CD4-positive, alpha-beta T cell (primary cell): ENCODE results near the gene RPL11. TPM values are rescaled to one million over a fixed set of nuclear protein-coding genes. Genes with fewer than 3 reads are reported as not detected.
"Not testable (repeated sequence)": the region's sequence is repeated elsewhere in the genome, so short reads cannot be mapped to it uniquely, and the experiment has no call there.

Source experiments
- ATAC-seq: fragments of 200-7000 bp; cut with Tn5 transposase; one replicate; pipeline ENCODE4 v1.10.0; 2022; ENCODE audit warnings: mild to moderate bottlenecking; ENCODE audit not compliant: poor library complexity
- CTCF ChIA-PET: fragments of 350-600 bp; sonication (Branson Sonifier 250); formaldehyde crosslinking; loops from one replicate; lab custom pipeline; 2021; ENCODE audit warnings: antibody characterized with exemption, inconsistent platforms; lab: Charles Lee
- POLR2A ChIA-PET: fragments of 350-600 bp; sonication (Branson Sonifier 250); formaldehyde crosslinking; loops from one replicate; lab custom pipeline; 2021; ENCODE audit warnings: antibody characterized with exemption, inconsistent platforms; lab: Charles Lee
- DNase-seq, 14 experiments: peaks; one replicate each; pipeline ENCODE4 v3.0.0-alpha.2; 2013 to 2020; ENCODE audit warnings: mixed read lengths in 2 of 14
- H3K27ac ChIP-seq, 2 donors: one replicate each; pipeline versions ENCODE4 v1.5.1 to v1.7.0; 2013; ENCODE audit warnings: low read length in 2 of 2, low read depth in 1 of 2, mild to moderate bottlenecking in 1 of 2
- H3K27me3 ChIP-seq, 2 experiments: 1 replicate in 1 of 2; 2 replicates in 1 of 2; pipeline versions ENCODE4 v1.6.1 to v1.7.0; 2013; ENCODE audit warnings: low read length in 2 of 2, control low read depth in 1 of 2, mild to moderate bottlenecking in 1 of 2, moderate library complexity in 1 of 2; ENCODE audit not compliant: insufficient read depth in 2 of 2, control insufficient read depth in 1 of 2
- H3K36me3 ChIP-seq: one replicate; pipeline ENCODE4 v1.6.1; 2013; ENCODE audit warnings: low read length, control low read depth; ENCODE audit not compliant: insufficient read depth
- H3K4me1 ChIP-seq: one replicate; pipeline ENCODE4 v1.6.1; 2013; ENCODE audit warnings: low read length, control low read depth; ENCODE audit not compliant: insufficient read depth
- H3K4me3 ChIP-seq: one replicate; pipeline ENCODE4 v1.5.1; 2013; ENCODE audit warnings: mild to moderate bottlenecking, low read length, moderate library complexity
- H3K9me3 ChIP-seq, 2 experiments: 1 replicate in 1 of 2; 2 replicates in 1 of 2; pipeline versions ENCODE4 v1.6.1 to v1.7.0; 2013; ENCODE audit warnings: low read length in 2 of 2, mild to moderate bottlenecking in 2 of 2, control low read depth in 1 of 2, moderate library complexity in 1 of 2; ENCODE audit not compliant: control insufficient read depth in 1 of 2, insufficient read depth in 1 of 2
- H3K27ac Mint-ChIP-seq: one replicate; pipeline ENCODE4 v1.8.0; 2020; ENCODE audit warnings: mixed read lengths
- H3K27me3 Mint-ChIP-seq: one replicate; pipeline ENCODE4 v1.8.0; 2021; ENCODE audit warnings: mixed read lengths
- H3K36me3 Mint-ChIP-seq: one replicate; pipeline ENCODE4 v1.8.0; 2021; ENCODE audit warnings: low read depth, mixed read lengths
- H3K4me1 Mint-ChIP-seq: one replicate; pipeline ENCODE4 v1.8.0; 2021; ENCODE audit warnings: low read depth, mixed read lengths
- H3K4me3 Mint-ChIP-seq: one replicate; pipeline ENCODE4 v1.8.0; 2020; ENCODE audit warnings: mild to moderate bottlenecking, mixed read lengths
- H3K9me3 Mint-ChIP-seq: one replicate; pipeline ENCODE4 v1.8.0; 2020; ENCODE audit warnings: mixed read lengths
- intact Hi-C, 2 experiments: fragments of 100-400 bp; cut with DNase I in 1 of 2; cut with micrococcal nuclease in 1 of 2; formaldehyde crosslinking; loops; one replicate each; pipeline versions ENCODE4 v1.15.1 to v1.9.0; 2023 to 2025; cut with DNase I, micrococcal nuclease
- total RNA-seq, 174 experiments: library from RNA in 2 of 174; stranded (reverse) in 2 of 174; gene quantifications; one replicate each; pipeline ENCODE4 v1.2.3 and lab custom pipeline; 2021 to 2026
- TF ChIP-seq, protein P1 (sequence below): fragments of 200-600 bp; IDR thresholded peaks from one replicate; pipeline ENCODE4 v1.8.0; 2022; ENCODE audit warnings: antibody characterized with exemption, mild to moderate bottlenecking

RPL11 gene
- total RNA-seq, 2 experiments from 2014 or later, result 2,191 to 2,374 TPM

DNA sequence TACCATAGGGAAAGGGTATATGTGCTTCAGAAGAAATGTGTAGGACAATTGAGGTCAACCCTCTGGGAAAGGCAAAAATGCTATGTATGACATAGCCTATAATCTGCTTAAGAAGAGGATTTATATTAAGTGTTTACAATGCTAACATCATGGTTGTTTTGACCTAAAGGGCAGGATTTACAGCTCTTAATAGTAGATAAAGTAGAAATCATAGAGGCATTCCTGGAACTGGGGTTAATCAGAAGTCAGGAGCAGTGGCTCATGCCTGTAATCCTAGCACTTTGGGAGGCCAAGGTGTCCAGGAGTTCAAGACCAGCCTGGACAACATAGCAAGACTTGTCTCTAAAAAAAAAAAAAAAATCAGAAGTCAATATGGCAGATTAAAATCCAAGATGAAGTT, 8.7 kb upstream of the RPL11 start:
- no peaks in the 10 kb centered on the region for H3K36me3 Mint-ChIP-seq
- H3K4me1 ChIP-seq, result no peaks in the 10 kb centered on the region
- DNase-seq (no peak), ATAC-seq (no peak)
- intact Hi-C loops, result no loop called here
- H3K27me3 Mint-ChIP-seq, result peaks cover 20% of the 10 kb centered on the region
- ChIA-PET CTCF (interaction anchor here (1.1 kb wide), 1 partner anchor 8 kb away, joined by 5 read pairs; the partner anchor contains the start of gene RPL11), POLR2A (interaction anchor here (0.6 to 1.7 kb wide), 2 partner anchors 8 to 48 kb away, joined by 3 to 5 read pairs; partner anchors contain the start of gene RPL11)
- no peak overlapping the region for H3K27ac ChIP-seq
- H3K4me3 Mint-ChIP-seq, result no peak overlapping the region
- no peak overlapping the region for H3K27ac Mint-ChIP-seq
- peaks cover 0 to 5% of the 10 kb centered on the region in 2 experiments for H3K9me3 ChIP-seq
- TF ChIP-seq, protein P1, sequence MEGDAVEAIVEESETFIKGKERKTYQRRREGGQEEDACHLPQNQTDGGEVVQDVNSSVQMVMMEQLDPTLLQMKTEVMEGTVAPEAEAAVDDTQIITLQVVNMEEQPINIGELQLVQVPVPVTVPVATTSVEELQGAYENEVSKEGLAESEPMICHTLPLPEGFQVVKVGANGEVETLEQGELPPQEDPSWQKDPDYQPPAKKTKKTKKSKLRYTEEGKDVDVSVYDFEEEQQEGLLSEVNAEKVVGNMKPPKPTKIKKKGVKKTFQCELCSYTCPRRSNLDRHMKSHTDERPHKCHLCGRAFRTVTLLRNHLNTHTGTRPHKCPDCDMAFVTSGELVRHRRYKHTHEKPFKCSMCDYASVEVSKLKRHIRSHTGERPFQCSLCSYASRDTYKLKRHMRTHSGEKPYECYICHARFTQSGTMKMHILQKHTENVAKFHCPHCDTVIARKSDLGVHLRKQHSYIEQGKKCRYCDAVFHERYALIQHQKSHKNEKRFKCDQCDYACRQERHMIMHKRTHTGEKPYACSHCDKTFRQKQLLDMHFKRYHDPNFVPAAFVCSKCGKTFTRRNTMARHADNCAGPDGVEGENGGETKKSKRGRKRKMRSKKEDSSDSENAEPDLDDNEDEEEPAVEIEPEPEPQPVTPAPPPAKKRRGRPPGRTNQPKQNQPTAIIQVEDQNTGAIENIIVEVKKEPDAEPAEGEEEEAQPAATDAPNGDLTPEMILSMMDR, result no peak
- H3K36me3 ChIP-seq, result no peaks in the 10 kb centered on the region
- H3K4me1 Mint-ChIP-seq, result no peaks in the 10 kb centered on the region
- peaks cover 3% of the 10 kb centered on the region for H3K9me3 Mint-ChIP-seq
- no peak overlapping the region for H3K4me3 ChIP-seq
- H3K27me3 ChIP-seq, result peaks cover 0 to 3% of the 10 kb centered on the region in 2 experiments

GRCh38 chr1:23684415-23684814, 7.2 kb upstream of the RPL11 start:
- ATAC-seq (no peak), DNase-seq (no peak)
- peaks cover 0 to 3% of the 10 kb centered on the region in 2 experiments for H3K27me3 ChIP-seq
- no peaks in the 10 kb centered on the region for H3K4me1 Mint-ChIP-seq
- H3K9me3 Mint-ChIP-seq, result peaks cover 3% of the 10 kb centered on the region
- H3K4me1 ChIP-seq, result no peaks in the 10 kb centered on the region
- intact Hi-C loops, result no loop called here
- H3K27ac ChIP-seq, result no peak overlapping the region
- CTCF ChIA-PET, result no interaction called here
- H3K36me3 ChIP-seq, result no peaks in the 10 kb centered on the region
- H3K4me3 Mint-ChIP-seq, result no peak overlapping the region
- no peak overlapping the region for H3K27ac Mint-ChIP-seq
- peaks cover 15% of the 10 kb centered on the region for H3K27me3 Mint-ChIP-seq
- POLR2A ChIA-PET, result no interaction called here
- H3K36me3 Mint-ChIP-seq, result no peaks in the 10 kb centered on the region
- H3K4me3 ChIP-seq, result no peak overlapping the region
- peaks cover 0 to 12% of the 10 kb centered on the region in 2 experiments for H3K9me3 ChIP-seq
- TF ChIP-seq, protein P1, result no peak

GRCh38 chr1:23685197-23685596, 6.4 kb upstream of the RPL11 start:
- H3K27ac ChIP-seq, CTCF ChIA-PET, ATAC-seq, H3K36me3 ChIP-seq, H3K27me3 ChIP-seq, H3K4me3 ChIP-seq, H3K4me3 Mint-ChIP-seq, DNase-seq, intact Hi-C loops, H3K27ac Mint-ChIP-seq, H3K4me1 Mint-ChIP-seq, H3K9me3 Mint-ChIP-seq, H3K4me1 ChIP-seq, H3K36me3 Mint-ChIP-seq, POLR2A ChIA-PET: not testable (repeated sequence)
- peaks cover 0 to 12% of the 10 kb centered on the region in 2 experiments for H3K9me3 ChIP-seq
- H3K27me3 Mint-ChIP-seq, result peaks cover 15% of the 10 kb centered on the region

DNA sequence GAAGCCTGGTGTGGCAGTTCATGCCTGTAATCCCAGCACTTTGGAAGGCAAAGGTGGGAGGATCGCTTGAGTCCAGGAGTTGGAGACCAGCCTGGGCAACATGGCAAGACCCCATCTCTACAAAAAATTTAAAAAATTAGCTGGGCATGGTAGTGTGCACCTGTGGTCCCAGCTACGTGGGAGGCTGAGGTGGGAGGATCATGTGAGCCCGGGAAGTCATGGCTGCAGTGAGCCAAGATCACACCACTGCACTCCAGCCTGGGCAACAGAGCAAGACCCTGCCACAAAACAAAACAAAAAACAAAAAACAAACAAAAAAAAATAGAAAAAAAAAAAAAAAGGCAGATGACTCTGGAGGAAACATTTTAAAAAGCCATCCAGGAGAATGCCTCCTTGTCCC, 3.9 kb upstream of the RPL11 start:
- H3K4me1 Mint-ChIP-seq, H3K27me3 ChIP-seq, POLR2A ChIA-PET, intact Hi-C loops, H3K27me3 Mint-ChIP-seq, H3K27ac Mint-ChIP-seq, DNase-seq, H3K4me3 Mint-ChIP-seq, H3K9me3 Mint-ChIP-seq, ATAC-seq, H3K27ac ChIP-seq, H3K36me3 ChIP-seq, H3K4me3 ChIP-seq: not testable (repeated sequence)
- H3K36me3 Mint-ChIP-seq, result peaks cover 12% of the 10 kb centered on the region
- peaks cover 13% of the 10 kb centered on the region for H3K4me1 ChIP-seq
- H3K9me3 ChIP-seq, result peaks cover 0 to 12% of the 10 kb centered on the region in 2 experiments
- CTCF ChIA-PET, result interaction anchor here (0.7 kb wide), 1 partner anchor 16 kb away, joined by 3 read pairs; no protein-coding TSS in a partner anchor

- H3K27me3 Mint-ChIP-seq, DNase-seq, CTCF ChIA-PET, H3K27ac ChIP-seq, H3K4me3 ChIP-seq, intact Hi-C loops, ATAC-seq, H3K27me3 ChIP-seq, H3K9me3 Mint-ChIP-seq, H3K27ac Mint-ChIP-seq, H3K4me3 Mint-ChIP-seq, POLR2A ChIA-PET: not testable (repeated sequence)
- H3K36me3 ChIP-seq, result peaks cover 11% of the 10 kb centered on the region
- Mint-ChIP-seq H3K36me3 (peaks cover 18% of the 10 kb centered on the region), H3K4me1 (peaks cover 13% of the 10 kb centered on the region)
- peaks cover 0 to 12% of the 10 kb centered on the region in 2 experiments for H3K9me3 ChIP-seq
- peaks cover 19% of the 10 kb centered on the region for H3K4me1 ChIP-seq
These were observed 3.3 kb upstream of the RPL11 start for GRCh38 chr1:23688281-23688680.
